Measurements from ENCODE around the gene CISD1. TPM values are rescaled to one million over a fixed set of nuclear protein-coding genes. Genes with fewer than 3 reads are reported as not detected.

CISD1 gene
- total RNA-seq, 3 donors from 2014 or later: 9.9 to 27.2 (median 13.2) TPM

DNA sequence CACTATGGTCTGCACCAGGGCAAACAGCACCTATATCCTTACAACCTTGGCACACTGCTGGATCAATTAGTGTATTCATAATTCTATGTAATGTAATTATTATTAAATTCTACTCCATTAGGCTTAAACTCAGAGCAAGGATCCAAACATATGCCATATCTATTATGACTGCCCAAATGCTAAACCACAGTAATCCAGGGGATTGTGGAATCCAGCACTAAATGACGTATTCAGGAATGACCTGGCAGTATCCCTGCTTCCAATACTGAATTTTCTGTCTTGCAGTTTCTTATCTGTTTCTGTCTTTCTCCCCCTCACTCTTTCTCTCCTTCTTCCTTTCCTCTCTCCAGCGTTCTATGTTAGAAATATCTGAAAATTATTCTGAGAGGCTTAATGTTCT, 49.4 kb downstream of the CISD1 start:
- no peak for TF ChIP-seq POLR2AphosphoS5 (IDR thresholded peaks at IDR 0.05)
- TF ChIP-seq POLR2A (IDR thresholded peaks at IDR 0.05): no peak
- no peak for TF ChIP-seq CTCF (IDR thresholded peaks at IDR 0.05)
- H3K4me3 ChIP-seq: no peak overlapping the region
- no peak overlapping the region for H3K27ac ChIP-seq
- H3K27me3 ChIP-seq: no peaks in the 10 kb centered on the region
- H3K9me3 ChIP-seq: no peaks in the 10 kb centered on the region
- H3K4me1 ChIP-seq: no peaks in the 10 kb centered on the region
- no peak for DNase-seq (ENCODE audit: low spot score in 2 of 2)
- intact Hi-C loops (cut with DNase I; ENCODE audit: low total_unique reads): no loop called here
- H3K36me3 ChIP-seq: no peaks in the 10 kb centered on the region

DNA sequence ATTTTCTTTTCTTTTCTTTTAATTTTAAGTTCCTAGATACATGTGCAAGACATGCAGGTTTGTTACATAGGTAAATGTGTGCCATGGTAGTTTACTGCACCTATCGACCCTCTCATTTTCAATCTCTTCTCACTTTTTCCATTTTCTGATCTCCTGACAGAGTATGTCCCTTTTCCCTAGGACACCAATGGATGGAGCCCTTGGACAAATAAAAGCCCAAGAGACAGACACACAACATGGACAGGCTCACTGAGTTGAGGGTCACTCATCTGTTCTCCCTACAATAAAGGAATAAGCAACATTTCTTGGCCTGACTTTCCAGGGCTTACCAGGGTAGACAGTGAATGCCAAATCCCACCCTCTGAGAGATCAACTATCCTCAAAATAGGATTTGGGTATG, 50.6 kb downstream of the CISD1 start:
- Histone ChIP-seq H3K4me1 (no peaks in the 10 kb centered on the region), H3K36me3 (no peaks in the 10 kb centered on the region), H3K27ac (no peak overlapping the region), H3K4me3 (no peak overlapping the region), H3K9me3 (no peaks in the 10 kb centered on the region), H3K27me3 (no peaks in the 10 kb centered on the region)
- intact Hi-C loops (cut with DNase I; ENCODE audit: low total_unique reads): no loop called here
- no peak for DNase-seq (ENCODE audit: low spot score in 2 of 2)
- TF ChIP-seq POLR2A (IDR thresholded peaks at IDR 0.05) (no peak), POLR2AphosphoS5 (IDR thresholded peaks at IDR 0.05) (no peak), CTCF (IDR thresholded peaks at IDR 0.05) (no peak)

DNA sequence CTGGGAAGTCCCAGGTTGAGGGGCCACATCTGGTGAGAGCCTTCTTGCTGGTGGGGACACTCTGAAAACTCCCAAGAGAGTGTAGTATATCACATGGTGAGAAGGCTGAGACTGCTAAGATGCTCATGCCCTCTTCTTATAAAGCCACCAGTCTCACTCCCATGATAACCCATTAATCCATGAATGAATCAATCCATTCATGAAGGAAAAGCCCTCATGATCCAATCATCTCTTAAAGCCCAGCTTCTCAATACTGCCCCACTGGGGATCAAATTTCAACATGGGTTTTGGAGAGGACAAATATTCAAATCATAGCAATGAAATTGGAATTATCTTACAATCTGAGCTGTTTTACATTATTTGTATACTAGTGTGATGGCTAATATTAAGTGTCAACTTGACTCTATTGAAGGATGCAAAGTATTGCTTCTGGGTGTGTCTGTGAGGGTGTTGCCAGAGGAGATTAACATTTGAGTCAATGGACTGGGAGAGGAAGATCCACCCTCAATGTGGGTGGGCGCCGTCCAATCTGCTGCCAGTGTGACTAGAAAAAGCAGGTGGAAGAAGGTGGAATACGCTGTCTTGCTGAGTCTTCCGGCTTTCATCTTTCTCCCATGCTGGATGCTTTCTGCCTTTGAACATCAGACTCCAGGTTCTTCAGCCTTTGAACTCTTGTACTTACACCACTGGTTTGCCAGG, 51.5 kb downstream of the CISD1 start:
- Histone ChIP-seq H3K27me3 (no peaks in the 10 kb centered on the region), H3K4me1 (no peaks in the 10 kb centered on the region), H3K27ac (no peak overlapping the region), H3K9me3 (no peaks in the 10 kb centered on the region), H3K4me3 (no peak overlapping the region), H3K36me3 (no peaks in the 10 kb centered on the region)
- intact Hi-C loops (cut with DNase I; ENCODE audit: low total_unique reads): no loop called here
- TF ChIP-seq POLR2A (IDR thresholded peaks at IDR 0.05): no peak
- no peak for TF ChIP-seq CTCF (IDR thresholded peaks at IDR 0.05)
- TF ChIP-seq POLR2AphosphoS5 (IDR thresholded peaks at IDR 0.05): no peak
- DNase-seq (ENCODE audit: low spot score in 2 of 2): no peak

DNA sequence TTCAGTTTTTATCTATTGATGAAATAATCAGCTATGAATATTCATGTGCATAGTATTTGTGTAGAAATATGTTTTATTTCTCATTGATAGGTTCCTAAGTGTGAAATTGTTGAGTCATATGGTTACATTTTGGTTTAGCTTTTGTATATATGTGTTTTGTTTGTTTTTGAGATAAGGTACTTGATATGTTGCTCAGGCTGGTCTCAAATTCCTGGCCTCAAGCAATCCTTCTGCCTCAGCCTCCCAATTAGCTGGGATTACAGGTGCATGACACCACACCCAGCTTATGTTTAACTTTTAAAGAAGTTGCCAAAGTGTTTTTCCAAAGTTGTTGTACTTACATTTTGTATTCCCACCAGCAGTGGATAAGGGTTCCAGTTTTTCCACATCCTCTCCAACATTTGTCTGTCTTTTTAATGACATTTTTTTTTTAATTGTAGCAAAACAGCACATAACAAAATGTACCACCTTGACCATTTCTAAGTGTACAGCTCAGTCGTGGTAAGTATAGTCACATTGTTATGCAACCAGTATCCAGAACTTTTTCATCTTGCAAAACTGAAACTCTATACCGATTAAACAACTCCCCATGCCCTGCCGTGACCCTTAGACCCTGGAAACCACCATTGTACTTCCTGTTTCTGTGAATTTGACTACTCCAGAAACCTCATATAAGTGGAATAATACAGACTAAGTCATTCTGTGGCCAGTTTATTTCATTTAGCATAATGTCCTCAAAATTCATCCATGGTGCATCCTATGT, 53.3 kb downstream of the CISD1 start:
- no peak for DNase-seq (ENCODE audit: low spot score in 2 of 2)
- no peaks in the 10 kb centered on the region for H3K4me1 ChIP-seq
- H3K9me3 ChIP-seq: no peaks in the 10 kb centered on the region
- intact Hi-C loops (cut with DNase I; ENCODE audit: low total_unique reads): no loop called here
- H3K4me3 ChIP-seq: no peak overlapping the region
- TF ChIP-seq POLR2A (IDR thresholded peaks at IDR 0.05): no peak
- TF ChIP-seq POLR2AphosphoS5 (IDR thresholded peaks at IDR 0.05): no peak
- TF ChIP-seq CTCF (IDR thresholded peaks at IDR 0.05): no peak
- H3K27ac ChIP-seq: no peak overlapping the region
- H3K27me3 ChIP-seq: no peaks in the 10 kb centered on the region
- H3K36me3 ChIP-seq: no peaks in the 10 kb centered on the region

DNA sequence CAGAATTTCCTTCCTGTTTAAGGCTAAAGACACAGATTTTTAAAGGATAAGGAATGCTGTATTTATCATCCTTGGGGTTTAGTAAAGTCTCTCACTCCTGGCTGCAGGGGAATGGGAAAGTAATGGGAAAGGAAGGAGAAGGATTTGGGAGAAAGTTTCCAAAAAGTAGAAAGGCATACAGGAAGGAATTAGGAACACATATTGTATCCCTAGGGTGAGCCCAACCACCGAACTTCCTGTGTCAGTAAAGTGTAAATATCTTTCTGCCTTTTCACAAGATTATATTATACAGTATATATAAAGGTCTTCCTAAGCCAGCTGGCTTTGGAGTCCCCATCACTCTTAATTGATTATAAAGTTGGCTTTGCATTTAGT, 53.9 kb downstream of the CISD1 start:
- no peak for TF ChIP-seq POLR2AphosphoS5 (IDR thresholded peaks at IDR 0.05)
- TF ChIP-seq CTCF (IDR thresholded peaks at IDR 0.05): no peak
- TF ChIP-seq POLR2A (IDR thresholded peaks at IDR 0.05): no peak
- intact Hi-C loops (cut with DNase I; ENCODE audit: low total_unique reads): no loop called here
- H3K27ac ChIP-seq: no peak overlapping the region

More for the DNA sequence above, 53.9 kb downstream of the CISD1 start:
- Histone ChIP-seq H3K27me3 (no peaks in the 10 kb centered on the region), H3K36me3 (no peaks in the 10 kb centered on the region), H3K9me3 (no peaks in the 10 kb centered on the region), H3K4me1 (no peaks in the 10 kb centered on the region), H3K4me3 (no peak overlapping the region)
- DNase-seq (ENCODE audit: low spot score in 2 of 2): no peak

All from breast epithelium (tissue), 4 donors.